ENCODE results near the gene APOE. TPM values are rescaled to one million over a fixed set of nuclear protein-coding genes. Genes with fewer than 3 reads are reported as not detected.
"Not testable (repeated sequence)": the region's sequence is repeated elsewhere in the genome, so short reads cannot be mapped to it uniquely, and the experiment has no call there.

Gene APOE
- total RNA-seq = 4.0 and 10.0 TPM in 2 replicates

GRCh38 chr19:44905437-44906160, at the start of gene APOE:
Gene APOE, plus strand, starts transcription at chr19:44905796. Its CDS starts 829 bp downstream, at chr19:44906625.
- no peak for DNase-seq (ENCODE audit: extremely low read depth, low read depth, low spot score)

GRCh38 chr19:44856421-44857083, 49.0 kb upstream of the APOE start:
- no peak for DNase-seq (ENCODE audit: extremely low read depth, low read depth, low spot score)

- DNase-seq (ENCODE audit: extremely low read depth, low read depth, low spot score) = no peak
Observed at GRCh38 chr19:44857837-44858236, 47.8 kb upstream of the APOE start.

- DNase-seq (ENCODE audit: extremely low read depth, low read depth, low spot score) = not testable (repeated sequence)
Observed at GRCh38 chr19:44861576-44861975, 44.0 kb upstream of the APOE start.

- DNase-seq (ENCODE audit: extremely low read depth, low read depth, low spot score) = no peak
Observed at GRCh38 chr19:44863990-44864389, 41.6 kb upstream of the APOE start.

- DNase-seq (ENCODE audit: extremely low read depth, low read depth, low spot score) = no peak
Observed at GRCh38 chr19:44865196-44865767, 40.3 kb upstream of the APOE start.

- no peak for DNase-seq (ENCODE audit: extremely low read depth, low read depth, low spot score)
Observed at GRCh38 chr19:44866664-44867063, 38.9 kb upstream of the APOE start.

- DNase-seq (ENCODE audit: extremely low read depth, low read depth, low spot score) = no peak
Observed at GRCh38 chr19:44867578-44867977, 38.0 kb upstream of the APOE start.

GRCh38 chr19:44869733-44870470, 35.7 kb upstream of the APOE start:
- DNase-seq (ENCODE audit: extremely low read depth, low read depth, low spot score) = no peak

- DNase-seq (ENCODE audit: extremely low read depth, low read depth, low spot score) = no peak
Observed at GRCh38 chr19:44871809-44872208, 33.8 kb upstream of the APOE start.

GRCh38 chr19:44872661-44873060, 32.9 kb upstream of the APOE start:
- no peak for DNase-seq (ENCODE audit: extremely low read depth, low read depth, low spot score)

- no peak for DNase-seq (ENCODE audit: extremely low read depth, low read depth, low spot score)
Observed at GRCh38 chr19:44874317-44874716, 31.3 kb upstream of the APOE start.

GRCh38 chr19:44875666-44876451, 29.7 kb upstream of the APOE start:
- no peak for DNase-seq (ENCODE audit: extremely low read depth, low read depth, low spot score)

- DNase-seq (ENCODE audit: extremely low read depth, low read depth, low spot score) = no peak
Observed at GRCh38 chr19:44876930-44877535, 28.6 kb upstream of the APOE start.

GRCh38 chr19:44878120-44878865, 27.3 kb upstream of the APOE start:
- no peak for DNase-seq (ENCODE audit: extremely low read depth, low read depth, low spot score)

GRCh38 chr19:44879309-44880065, 26.1 kb upstream of the APOE start:
- DNase-seq (ENCODE audit: extremely low read depth, low read depth, low spot score) = no peak

- no peak for DNase-seq (ENCODE audit: extremely low read depth, low read depth, low spot score)
Observed at GRCh38 chr19:44882063-44882462, 23.5 kb upstream of the APOE start.

- not testable (repeated sequence) for DNase-seq (ENCODE audit: extremely low read depth, low read depth, low spot score)
Observed at GRCh38 chr19:44882619-44883397, 22.8 kb upstream of the APOE start.
